ENCODE measurements around the gene E2F1.

E2F1 gene, protein sequence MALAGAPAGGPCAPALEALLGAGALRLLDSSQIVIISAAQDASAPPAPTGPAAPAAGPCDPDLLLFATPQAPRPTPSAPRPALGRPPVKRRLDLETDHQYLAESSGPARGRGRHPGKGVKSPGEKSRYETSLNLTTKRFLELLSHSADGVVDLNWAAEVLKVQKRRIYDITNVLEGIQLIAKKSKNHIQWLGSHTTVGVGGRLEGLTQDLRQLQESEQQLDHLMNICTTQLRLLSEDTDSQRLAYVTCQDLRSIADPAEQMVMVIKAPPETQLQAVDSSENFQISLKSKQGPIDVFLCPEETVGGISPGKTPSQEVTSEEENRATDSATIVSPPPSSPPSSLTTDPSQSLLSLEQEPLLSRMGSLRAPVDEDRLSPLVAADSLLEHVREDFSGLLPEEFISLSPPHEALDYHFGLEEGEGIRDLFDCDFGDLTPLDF

GRCh38 chr20:33686100-33686983 lies at the start of gene E2F1:
TSS of gene E2F1 (minus strand) at chr20:33686385. CDS start at chr20:33686264, 121 bp downstream.
- peak; percentile 97 for DNase-seq

GRCh38 chr20:33733654-33734576 lies 47.7 kb upstream of the E2F1 start:
- no peak for DNase-seq

DNA sequence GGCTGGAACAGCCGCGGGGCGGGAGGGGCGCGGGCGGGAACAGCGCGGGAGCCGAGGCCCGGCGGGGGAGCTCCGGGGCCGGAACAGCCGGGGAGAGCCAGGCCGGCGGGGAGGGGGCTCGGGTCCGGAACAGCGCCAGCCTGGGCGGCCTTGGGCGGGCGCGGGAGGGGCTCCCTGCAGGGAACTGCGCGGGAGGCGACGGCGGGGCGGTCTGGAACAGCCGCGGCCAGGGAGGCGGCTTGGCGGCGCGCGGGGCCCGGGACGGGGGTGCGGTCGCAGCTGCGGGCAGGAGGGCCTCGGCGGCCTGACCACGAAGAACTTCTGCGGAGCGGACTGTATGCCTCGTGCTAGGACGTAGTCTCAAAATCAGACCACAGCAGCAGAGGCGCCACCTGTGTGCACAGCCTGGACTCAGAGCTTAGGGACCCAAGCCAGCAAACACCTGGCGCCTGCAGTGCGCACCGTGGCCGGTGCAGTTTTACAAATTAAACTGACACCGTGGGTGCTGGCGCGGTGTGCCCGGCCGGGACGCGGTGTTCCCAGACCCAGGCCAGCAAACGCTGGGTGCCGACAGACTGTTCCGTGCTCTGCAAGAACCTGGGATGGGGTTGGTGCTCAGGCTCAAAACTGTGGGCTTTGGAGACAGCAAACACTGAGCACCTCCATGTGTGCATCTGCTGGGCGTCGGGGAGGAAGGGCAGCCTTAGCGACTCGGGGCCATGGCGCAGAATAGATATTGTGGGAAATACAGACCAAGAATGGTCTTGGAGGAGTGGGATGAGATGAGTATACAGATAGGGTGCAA lies 46.2 kb upstream of the E2F1 start:
- peak; percentile 77 for DNase-seq

DNA sequence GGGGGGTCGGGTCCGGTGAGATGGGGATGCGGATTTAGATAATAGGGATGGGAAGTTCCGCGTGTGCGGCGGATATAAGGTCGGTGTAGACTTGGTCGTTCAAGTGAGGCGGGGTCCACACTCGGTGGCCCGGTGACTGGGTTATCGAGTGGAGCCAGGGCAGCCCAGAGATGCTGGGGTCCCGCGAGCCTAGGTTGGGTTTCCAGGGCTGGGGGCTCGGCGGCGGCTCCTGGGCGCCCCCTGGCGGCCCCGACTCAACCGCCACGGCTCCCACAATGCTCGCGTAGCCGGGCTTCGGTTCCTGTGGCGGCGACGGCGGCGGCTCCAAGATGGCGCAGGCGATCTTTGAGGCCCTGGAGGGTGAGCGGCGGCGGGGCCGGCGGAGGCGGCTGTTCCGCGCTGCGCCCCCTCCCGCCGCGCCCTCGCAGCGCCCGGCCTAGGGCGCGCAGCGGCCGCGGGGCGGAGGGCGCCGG lies 45.5 kb upstream of the E2F1 start, which contains the start of gene ZNF341:
Gene ZNF341, plus strand, starts transcription at position 304 of the 473 bp plus-strand sequence. Its CDS starts 26 bp downstream, at position 330.
- peak; percentile 91 for DNase-seq

GRCh38 chr20:33730946-33731692 lies 44.9 kb upstream of the E2F1 start:
- DNase-seq = no peak

- no peak for DNase-seq
These were observed 42.9 kb upstream of the E2F1 start for GRCh38 chr20:33729101-33729500.

GRCh38 chr20:33728463-33728862 lies 42.3 kb upstream of the E2F1 start:
- DNase-seq = no peak

- DNase-seq = no peak
These were observed 41.6 kb upstream of the E2F1 start for GRCh38 chr20:33727806-33728205.

DNA sequence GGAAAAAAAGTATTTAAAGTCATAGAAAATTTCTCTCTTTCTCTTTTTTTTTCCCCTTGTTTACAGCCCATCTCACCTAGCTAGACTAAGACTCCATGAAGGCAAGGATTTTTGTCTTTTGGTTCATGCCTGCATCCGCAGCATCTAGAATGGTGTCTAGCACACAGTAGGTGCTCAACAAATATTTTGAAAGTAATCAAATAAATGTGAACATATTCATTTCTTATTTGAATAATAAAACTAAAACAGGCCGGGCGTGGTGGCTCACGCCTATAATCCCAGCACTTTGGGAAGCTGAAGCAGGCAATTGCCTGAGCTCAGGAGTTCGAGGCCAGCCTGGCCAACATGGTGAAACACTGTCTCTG lies 40.9 kb upstream of the E2F1 start:
- no peak for DNase-seq

- no peak for DNase-seq
These were observed 39.6 kb upstream of the E2F1 start for GRCh38 chr20:33725607-33726264.

DNA sequence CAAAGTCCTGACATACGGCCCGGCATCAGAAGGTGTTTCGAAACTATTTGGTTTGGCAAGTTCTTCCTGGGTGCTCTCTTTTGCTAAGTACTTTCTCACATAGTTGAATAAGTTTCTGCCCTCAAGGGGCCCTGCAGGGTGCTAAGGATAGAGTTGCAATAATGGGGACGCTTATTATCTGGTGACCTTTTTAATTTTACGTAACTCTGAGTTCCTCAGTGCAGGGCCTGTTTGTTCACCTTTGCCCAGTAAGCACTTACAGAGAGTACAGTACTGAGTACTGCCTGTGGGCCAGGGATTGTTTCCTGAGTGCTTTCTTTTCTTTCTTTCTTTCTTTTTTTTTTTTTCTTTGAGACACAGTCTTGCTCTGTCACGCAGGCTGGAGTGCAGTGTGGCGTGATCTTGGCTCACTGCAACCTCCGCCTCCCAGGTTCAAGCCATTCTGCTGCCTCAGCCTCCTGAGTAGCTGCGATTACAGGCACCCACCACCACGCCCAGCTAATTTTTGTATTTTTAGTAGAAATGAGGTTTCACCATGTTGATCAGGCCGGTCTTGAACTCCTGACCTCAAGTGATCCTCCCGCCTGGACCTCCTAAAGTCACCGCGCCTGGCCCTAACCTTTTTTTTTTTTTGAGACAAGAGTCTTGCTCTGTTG lies 38.4 kb upstream of the E2F1 start:
- DNase-seq = no peak

DNA sequence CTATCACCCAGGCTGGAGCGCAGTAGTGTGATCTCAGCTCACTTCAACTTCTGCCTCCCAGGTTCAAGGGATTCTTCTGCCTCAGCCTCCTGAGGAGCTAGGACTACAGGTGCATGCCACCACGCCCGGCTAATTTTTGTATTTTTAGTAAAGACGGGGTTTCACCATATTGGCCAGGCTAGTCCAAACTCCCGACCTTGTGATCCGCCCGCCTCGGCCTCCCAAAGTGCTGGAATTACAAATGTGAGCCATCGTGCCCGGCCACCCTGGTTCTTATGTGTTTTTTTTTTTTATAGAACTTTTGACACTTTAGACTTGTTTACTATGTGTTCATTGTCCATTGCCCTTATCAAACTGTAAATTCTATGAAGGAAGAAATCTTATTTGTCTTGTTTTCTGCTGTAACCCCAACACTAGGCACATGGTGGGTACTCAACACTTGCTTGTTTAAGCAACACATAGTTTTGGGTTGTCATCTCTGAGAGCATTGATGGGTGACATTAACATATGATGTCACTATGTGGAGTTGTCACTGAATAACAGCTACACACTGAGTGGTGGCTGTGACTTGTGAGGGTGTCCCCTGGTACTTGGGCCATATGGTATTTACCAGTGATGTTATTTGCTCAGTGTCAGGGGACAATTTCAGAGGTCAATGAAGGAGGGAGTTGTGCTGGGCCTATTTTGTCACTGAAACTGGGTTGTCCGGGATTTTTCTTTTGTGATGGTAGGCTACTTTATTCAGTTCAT lies 35.4 kb upstream of the E2F1 start:
- no peak for DNase-seq

DNA sequence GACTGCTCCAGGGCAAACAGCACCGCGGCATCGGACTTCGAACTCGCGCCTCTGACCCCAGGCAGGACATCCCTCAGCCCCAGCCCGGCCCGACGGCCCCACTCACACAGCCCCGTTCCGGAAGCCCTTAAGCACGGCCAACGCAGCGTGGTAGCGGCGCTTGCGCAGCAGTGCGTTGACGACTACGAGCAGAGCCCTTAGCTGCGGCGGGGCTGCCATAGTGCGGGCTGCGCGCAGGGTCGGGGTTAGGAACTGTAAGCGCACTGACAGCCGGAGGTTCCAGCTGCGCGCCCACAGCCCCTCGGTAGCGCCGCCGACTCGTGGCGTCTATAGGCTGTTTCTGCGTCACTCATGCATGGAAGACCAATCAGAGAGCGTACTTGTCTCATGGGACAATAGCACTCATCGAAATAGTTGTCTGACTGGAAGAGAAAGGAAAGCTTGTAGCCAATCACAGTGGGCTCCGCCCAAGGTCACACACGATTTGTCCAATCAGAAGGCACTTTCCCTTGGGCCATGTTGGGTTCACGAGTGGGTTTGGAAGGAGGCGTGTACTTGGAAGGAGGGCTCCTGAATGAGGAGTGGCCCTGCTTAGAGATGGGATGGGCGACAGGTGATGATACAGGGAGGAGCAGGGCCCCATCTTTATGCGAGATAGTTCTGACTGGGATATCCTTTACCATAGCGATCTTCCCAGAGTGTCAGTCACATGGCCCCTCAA lies 34.0 kb upstream of the E2F1 start, which contains the start of gene PXMP4:
Gene PXMP4, minus strand, starts transcription at position 322 of the 721 bp plus-strand sequence. Its CDS starts 103 bp downstream, at position 219.
- DNase-seq = peak; percentile 97

DNA sequence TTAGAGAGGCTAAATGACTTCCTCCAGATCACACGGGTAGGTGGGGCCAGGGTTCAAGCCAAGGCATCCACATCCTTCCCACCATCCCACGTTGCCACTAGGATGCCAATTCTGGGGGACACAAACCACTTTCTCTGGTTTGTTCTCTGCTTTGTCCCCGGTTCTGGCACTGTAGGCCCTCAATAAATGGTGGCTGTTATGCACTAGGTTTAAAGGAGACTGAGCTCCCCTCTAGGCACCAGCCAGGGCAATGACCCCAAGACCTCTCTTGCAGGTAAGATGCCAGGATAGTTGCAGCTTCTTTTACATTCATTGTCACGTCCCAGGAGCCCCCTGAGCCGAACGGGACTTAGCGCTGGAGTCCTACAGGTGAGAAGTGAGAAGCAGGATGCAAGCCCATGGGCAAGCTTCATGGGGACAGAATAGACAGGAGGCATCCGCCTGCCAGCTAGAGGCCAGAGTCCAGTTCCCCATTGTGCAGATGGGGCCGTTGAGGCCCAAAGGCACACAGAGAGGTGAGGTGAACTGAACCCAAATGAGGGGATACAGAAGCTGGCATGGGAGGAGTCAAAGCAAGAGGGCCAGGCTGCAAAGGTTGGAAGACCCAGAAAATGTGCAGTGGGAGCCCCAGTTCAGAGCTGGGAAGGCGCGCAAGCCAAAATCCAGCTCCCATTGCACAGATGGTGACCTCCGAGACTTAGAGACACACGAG lies 33.2 kb upstream of the E2F1 start:
- DNase-seq = no peak

DNA sequence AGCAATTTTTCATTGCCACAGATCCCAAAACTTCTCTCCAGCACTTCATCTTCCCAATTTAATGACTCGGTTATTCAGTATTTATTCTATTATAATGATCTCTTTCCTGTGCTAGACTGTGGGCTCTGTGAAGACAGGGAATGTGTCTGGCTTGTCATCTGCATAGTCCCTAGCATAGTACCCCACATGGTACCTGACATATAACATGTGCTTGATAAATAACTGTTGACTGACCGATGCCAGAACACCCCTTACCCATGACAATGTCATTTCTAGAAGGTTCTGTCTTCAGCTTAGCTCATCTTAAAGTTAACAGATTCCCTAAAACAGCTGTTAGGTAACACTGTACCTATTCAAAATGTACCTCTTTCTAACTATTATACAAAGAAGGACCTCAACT lies 30.3 kb upstream of the E2F1 start:
- DNase-seq = no peak

DNA sequence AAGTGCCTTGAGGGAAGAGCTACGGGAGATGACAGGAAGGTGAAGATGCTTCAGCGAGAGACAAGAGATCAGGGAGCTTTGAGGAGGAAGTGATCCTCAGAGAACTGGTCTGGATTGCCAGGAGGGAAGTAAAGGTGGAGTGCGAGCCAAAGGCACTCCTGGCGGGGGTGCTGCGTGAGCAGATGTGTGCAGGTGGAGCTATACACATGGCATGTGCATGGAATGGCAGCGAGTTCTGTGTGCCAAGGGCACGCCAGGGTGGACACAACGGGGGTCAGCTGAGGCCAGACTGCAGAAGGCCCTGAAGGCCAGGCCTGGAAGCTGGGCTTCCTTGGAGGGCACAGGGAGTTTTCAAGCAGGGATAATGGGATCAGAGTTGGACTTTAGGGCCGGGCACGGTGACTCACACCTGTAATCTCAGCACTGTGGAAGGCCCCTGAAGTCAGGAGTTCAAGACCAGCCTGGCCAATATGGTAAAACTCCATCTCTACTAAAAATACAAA lies 27.7 kb upstream of the E2F1 start:
- DNase-seq = no peak

DNA sequence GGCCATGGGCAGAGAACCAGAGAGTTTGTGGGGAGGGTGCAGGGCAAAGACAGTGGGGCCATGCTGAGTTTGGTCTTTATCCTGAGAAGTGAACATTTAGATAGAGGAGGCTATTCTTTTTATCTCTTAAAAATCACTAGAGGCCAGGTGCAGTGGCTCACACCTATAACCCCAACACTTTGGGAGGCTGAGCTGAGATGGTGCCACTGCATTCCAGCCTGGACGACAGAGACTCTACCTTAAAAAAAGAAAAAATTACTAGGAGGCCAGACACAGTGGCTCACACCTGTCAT lies 25.2 kb upstream of the E2F1 start:
- DNase-seq = no peak

All from activated CD4-positive, alpha-beta T cell treated with anti-CD3 and anti-CD28 coated beads, Interleukin-2, amount 50 U/mL, for 16 hours (primary cell).